Activated T-helper 2 cell treated with anti-CD3 and anti-CD28 coated beads, Interferon-gamma antibody, Interleukin-2, Interleukin-4, amounts not matched to agents 10 μg/mL and 5 μg/mL and 100 μg/mL, durations not matched to agents 14 hours and 24 hours and 36 hours (primary cell): Measurements from ENCODE around the gene KDM4F. TPM values are rescaled to one million over a fixed set of nuclear protein-coding genes. Genes with fewer than 3 reads are reported as not detected.

ENCODE experiments used
- total RNA-seq: library from RNA; stranded (reverse); gene quantifications from 2 replicates; pipeline ENCODE4 v1.2.3, GENCODE V29; 2022

Gene KDM4F
- total RNA-seq, 1 donor from 2014 or later, result not detected

Other genes starting within 250 kb of the KDM4F start
- gene CWC15, start 75.9 kb upstream of the KDM4F start, total RNA-seq, result 86.1 and 94.4 TPM in 2 replicates
- gene KDM4D, start 75.7 kb upstream of the KDM4F start, total RNA-seq, result 0.48 and 0.84 TPM in 2 replicates
- not detected in 2 replicates for gene KDM4E, start 24.2 kb upstream of the KDM4F start, total RNA-seq
- gene SRSF8, start 17.5 kb downstream of the KDM4F start, total RNA-seq, result 43.5 and 50.3 TPM in 2 replicates
- 33.7 and 34.9 TPM in 2 replicates for gene ENDOD1, start 40.4 kb downstream of the KDM4F start, total RNA-seq
- gene SESN3, start 181.8 kb downstream of the KDM4F start, total RNA-seq, result 73.2 and 74.9 TPM in 2 replicates